DND-41 (cell line): ENCODE results near the gene CACNG8.

ENCODE experiments used
- EZH2 ChIP-seq: IDR thresholded peaks from 3 replicates; pipeline ENCODE4 v1.6.1; 2012; ENCODE audit warnings: borderline replicate concordance, low read depth, mild to moderate bottlenecking, moderate library complexity, low read length, inconsistent platforms; ENCODE audit not compliant: severe bottlenecking
- TF ChIP-seq, protein P1 (sequence below): IDR thresholded peaks from 2 replicates; pipeline ENCODE4 v1.5.1; 2012; ENCODE audit warnings: borderline replicate concordance, low read length, moderate library complexity, mild to moderate bottlenecking; ENCODE audit not compliant: poor library complexity, severe bottlenecking; ENCODE audit errors: extremely low read depth

DNA sequence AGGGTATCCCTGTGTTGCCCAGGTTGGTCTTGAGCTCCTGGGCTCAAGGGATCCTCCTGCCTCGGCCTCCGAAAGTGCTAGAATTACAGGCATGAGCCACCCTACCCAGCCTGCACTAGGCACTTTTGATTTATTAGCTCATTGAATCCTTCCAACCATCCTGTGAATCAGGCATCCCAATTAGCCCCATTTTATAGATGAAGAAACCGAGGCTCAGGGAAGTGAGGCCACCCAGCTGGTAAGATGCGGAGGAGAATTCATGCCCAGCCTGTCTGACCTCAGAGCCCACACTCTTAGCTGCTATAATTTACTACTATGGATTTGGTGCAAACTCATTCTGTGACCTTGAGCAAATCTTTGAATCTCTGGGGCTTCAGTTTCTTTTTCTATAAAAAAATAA is 17.8 kb upstream of the CACNG8 start:
- TF ChIP-seq, protein P1, sequence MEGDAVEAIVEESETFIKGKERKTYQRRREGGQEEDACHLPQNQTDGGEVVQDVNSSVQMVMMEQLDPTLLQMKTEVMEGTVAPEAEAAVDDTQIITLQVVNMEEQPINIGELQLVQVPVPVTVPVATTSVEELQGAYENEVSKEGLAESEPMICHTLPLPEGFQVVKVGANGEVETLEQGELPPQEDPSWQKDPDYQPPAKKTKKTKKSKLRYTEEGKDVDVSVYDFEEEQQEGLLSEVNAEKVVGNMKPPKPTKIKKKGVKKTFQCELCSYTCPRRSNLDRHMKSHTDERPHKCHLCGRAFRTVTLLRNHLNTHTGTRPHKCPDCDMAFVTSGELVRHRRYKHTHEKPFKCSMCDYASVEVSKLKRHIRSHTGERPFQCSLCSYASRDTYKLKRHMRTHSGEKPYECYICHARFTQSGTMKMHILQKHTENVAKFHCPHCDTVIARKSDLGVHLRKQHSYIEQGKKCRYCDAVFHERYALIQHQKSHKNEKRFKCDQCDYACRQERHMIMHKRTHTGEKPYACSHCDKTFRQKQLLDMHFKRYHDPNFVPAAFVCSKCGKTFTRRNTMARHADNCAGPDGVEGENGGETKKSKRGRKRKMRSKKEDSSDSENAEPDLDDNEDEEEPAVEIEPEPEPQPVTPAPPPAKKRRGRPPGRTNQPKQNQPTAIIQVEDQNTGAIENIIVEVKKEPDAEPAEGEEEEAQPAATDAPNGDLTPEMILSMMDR: no peak
- TF ChIP-seq EZH2: no peak
